Suprapubic skin (tissue), 4 donors: ENCODE data around the gene SYT1. TPM values are rescaled to one million over a fixed set of nuclear protein-coding genes. Genes with fewer than 3 reads are reported as not detected.

ENCODE experiments used
- DNase-seq, 2 donors: peaks; one replicate each; pipeline ENCODE4 v3.0.0-alpha.2; 2019; ENCODE audit warnings: low spot score in 2 of 2
- H3K27ac ChIP-seq: fragments of 200-600 bp; sonication (generic); one replicate; pipeline ENCODE4 v1.5.1; 2019
- H3K27me3 ChIP-seq: fragments of 200-600 bp; sonication (generic); one replicate; pipeline ENCODE4 v1.5.1; 2019
- H3K36me3 ChIP-seq: fragments of 200-600 bp; sonication (generic); one replicate; pipeline ENCODE4 v1.5.1; 2019
- H3K4me1 ChIP-seq: fragments of 200-600 bp; sonication (generic); one replicate; pipeline ENCODE4 v1.5.1; 2019
- H3K4me3 ChIP-seq: fragments of 200-600 bp; sonication (generic); one replicate; pipeline ENCODE4 v1.5.1; 2019; ENCODE audit warnings: mild to moderate bottlenecking
- H3K9me3 ChIP-seq: fragments of 200-600 bp; sonication (generic); one replicate; pipeline ENCODE4 v1.5.1; 2019
- EP300 ChIP-seq: sonication (generic); formaldehyde crosslinking; IDR thresholded peaks from one replicate; pipeline ENCODE4 v1.6.1; 2017; ENCODE audit warnings: antibody characterized with exemption
- POLR2A ChIP-seq, 2 donors: fragments of 450-650 bp; IDR thresholded peaks; one replicate each; pipeline ENCODE4 v1.6.1; 2017; ENCODE audit warnings: antibody characterized with exemption in 2 of 2, mild to moderate bottlenecking in 2 of 2, moderate library complexity in 2 of 2
- POLR2AphosphoS5 ChIP-seq, 3 donors: sonication (generic); formaldehyde crosslinking; IDR thresholded peaks; one replicate each; pipeline ENCODE4 v1.6.1; 2017; ENCODE audit warnings: antibody characterized with exemption in 3 of 3
- WGBS: methylation state at CpG from one replicate; pipeline ENCODE4 v1.1.5; 2018; 5-methylcytosine and 5-hydroxymethylcytosine counted together
- total RNA-seq, 4 donors: library from RNA; depleted of rRNA; stranded (reverse); fragments of >200 nt; gene quantifications; one replicate each; pipeline ENCODE4 v1.1.0, GENCODE V29; 2016
- TF ChIP-seq, protein P1 (sequence below), 2 donors: fragments of 200-600 bp in 1 of 2; fragments of 450-650 bp in 1 of 2; sonication (generic) in 1 of 2; IDR thresholded peaks; one replicate each; pipeline ENCODE4 v1.5.1; 2016 to 2019; ENCODE audit warnings: antibody characterized with exemption in 2 of 2, mild to moderate bottlenecking in 1 of 2, moderate library complexity in 1 of 2

The SYT1 gene
- total RNA-seq, 4 donors from 2014 or later, result 0.15 to 0.31 TPM; not detected in 2

DNA sequence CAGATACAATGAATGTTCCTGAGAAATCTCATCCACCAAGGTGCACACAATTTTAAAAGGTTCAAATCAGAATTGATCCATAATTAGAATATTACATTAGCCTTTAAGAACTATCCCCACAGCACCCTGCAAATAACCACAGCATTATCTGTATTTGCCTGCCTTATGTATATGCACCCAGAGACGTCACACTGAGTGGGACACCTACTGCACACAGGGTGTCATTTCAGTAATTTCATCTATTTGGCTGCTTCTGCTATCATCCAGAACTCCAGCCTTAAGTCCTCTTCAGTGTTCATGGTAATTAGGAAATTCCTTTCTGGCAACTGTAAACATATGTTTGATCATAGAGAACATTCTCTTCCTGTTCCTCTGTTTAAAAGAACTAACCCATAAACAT lies 298.4 kb downstream of the SYT1 start:
- TF ChIP-seq EP300 (no peak), POLR2AphosphoS5 (IDR thresholded peaks at IDR 0.05) (no peak), POLR2A (IDR thresholded peaks at IDR 0.05) (no peak)
- TF ChIP-seq, protein P1, sequence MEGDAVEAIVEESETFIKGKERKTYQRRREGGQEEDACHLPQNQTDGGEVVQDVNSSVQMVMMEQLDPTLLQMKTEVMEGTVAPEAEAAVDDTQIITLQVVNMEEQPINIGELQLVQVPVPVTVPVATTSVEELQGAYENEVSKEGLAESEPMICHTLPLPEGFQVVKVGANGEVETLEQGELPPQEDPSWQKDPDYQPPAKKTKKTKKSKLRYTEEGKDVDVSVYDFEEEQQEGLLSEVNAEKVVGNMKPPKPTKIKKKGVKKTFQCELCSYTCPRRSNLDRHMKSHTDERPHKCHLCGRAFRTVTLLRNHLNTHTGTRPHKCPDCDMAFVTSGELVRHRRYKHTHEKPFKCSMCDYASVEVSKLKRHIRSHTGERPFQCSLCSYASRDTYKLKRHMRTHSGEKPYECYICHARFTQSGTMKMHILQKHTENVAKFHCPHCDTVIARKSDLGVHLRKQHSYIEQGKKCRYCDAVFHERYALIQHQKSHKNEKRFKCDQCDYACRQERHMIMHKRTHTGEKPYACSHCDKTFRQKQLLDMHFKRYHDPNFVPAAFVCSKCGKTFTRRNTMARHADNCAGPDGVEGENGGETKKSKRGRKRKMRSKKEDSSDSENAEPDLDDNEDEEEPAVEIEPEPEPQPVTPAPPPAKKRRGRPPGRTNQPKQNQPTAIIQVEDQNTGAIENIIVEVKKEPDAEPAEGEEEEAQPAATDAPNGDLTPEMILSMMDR (IDR thresholded peaks at IDR 0.05), result no peak
- WGBS, result 90% methylated on average over 1 of the region's 1 CpG
- no peaks in the 10 kb centered on the region for H3K27me3 ChIP-seq
- no peak overlapping the region for H3K4me3 ChIP-seq
- no peaks in the 10 kb centered on the region for H3K4me1 ChIP-seq
- H3K27ac ChIP-seq, result no peak overlapping the region
- H3K36me3 ChIP-seq, result no peaks in the 10 kb centered on the region
- DNase-seq, result no peak
- H3K9me3 ChIP-seq, result no peaks in the 10 kb centered on the region

DNA sequence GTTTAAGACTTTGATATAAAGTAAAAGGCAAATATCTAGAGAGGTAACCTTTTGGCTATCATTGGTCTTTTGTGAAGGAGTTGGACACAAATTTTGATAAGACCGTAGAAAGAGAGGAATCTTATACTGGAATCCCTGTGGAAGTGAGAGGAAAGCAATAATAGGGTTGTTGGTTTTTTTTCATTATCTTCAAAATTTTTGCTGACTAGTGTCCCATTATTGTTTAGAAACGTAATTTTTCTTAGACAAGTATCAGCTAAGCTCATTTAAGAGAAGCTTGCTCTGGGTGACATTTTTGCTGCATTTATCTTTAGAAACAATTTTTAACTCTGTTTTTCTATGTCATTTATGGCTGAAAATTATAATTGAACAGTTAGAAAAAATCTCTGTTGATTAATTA lies 300.3 kb downstream of the SYT1 start:
- TF ChIP-seq POLR2A (IDR thresholded peaks at IDR 0.05) (no peak), POLR2AphosphoS5 (IDR thresholded peaks at IDR 0.05) (no peak), EP300 (no peak)
- TF ChIP-seq, protein P1 (IDR thresholded peaks at IDR 0.05), result no peak
- H3K4me3 ChIP-seq, result no peak overlapping the region
- 83% methylated on average over 2 of the region's 2 CpGs for WGBS
- no peaks in the 10 kb centered on the region for H3K27me3 ChIP-seq
- no peak overlapping the region for H3K27ac ChIP-seq
- no peaks in the 10 kb centered on the region for H3K36me3 ChIP-seq
- H3K4me1 ChIP-seq, result no peaks in the 10 kb centered on the region
- no peaks in the 10 kb centered on the region for H3K9me3 ChIP-seq
- no peak for DNase-seq

DNA sequence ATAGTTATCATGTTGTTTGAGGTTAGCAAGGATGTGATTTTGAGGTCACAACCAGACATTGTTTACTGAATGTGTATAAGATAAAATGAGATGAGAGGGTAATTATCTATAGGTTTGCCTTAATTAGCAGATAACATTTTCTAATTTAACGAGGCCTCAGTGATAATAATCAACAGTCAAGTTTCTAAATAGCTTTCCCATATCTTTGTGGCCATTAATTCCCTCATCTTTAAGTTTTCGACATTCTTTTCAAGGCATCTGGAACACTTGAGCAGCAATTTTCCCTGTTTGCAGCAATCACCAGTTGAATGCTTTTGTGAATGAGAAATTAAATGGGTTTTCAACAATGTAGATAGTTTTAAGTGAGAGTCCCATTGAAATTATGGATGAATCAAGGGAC lies 304.1 kb downstream of the SYT1 start:
- Histone ChIP-seq H3K9me3 (no peaks in the 10 kb centered on the region), H3K4me3 (no peak overlapping the region), H3K27me3 (no peaks in the 10 kb centered on the region), H3K36me3 (no peaks in the 10 kb centered on the region), H3K4me1 (no peaks in the 10 kb centered on the region), H3K27ac (no peak overlapping the region)
- DNase-seq, result no peak
- WGBS, result 87% methylated on average over 2 of the region's 2 CpGs
- TF ChIP-seq POLR2A (IDR thresholded peaks at IDR 0.05), result no peak
- TF ChIP-seq, protein P1 (IDR thresholded peaks at IDR 0.05), result no peak
- TF ChIP-seq EP300, result no peak
- no peak for TF ChIP-seq POLR2AphosphoS5 (IDR thresholded peaks at IDR 0.05)

DNA sequence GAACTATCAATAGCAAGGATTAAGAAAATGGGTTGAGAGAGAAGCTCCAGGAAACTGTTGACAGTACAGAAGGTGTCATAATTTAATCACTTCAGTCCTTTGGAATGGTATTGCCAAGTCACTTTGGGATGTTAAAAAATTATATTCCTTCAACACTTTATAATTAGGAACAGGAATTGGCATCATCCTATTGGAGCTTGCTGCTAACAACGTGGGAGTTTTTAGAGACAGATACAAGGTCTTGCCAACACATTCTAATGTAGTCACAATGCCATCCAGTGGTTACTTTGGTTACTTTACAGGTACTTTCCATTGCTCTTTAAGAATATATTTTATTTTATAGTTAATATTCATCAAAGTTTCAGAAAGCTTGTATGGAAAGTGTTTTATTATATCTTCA lies 310.1 kb downstream of the SYT1 start:
- Histone ChIP-seq H3K9me3 (no peaks in the 10 kb centered on the region), H3K27me3 (no peaks in the 10 kb centered on the region), H3K4me1 (no peaks in the 10 kb centered on the region), H3K36me3 (no peaks in the 10 kb centered on the region), H3K27ac (no peak overlapping the region), H3K4me3 (no peak overlapping the region)
- no peak for DNase-seq
- 5% methylated on average over 1 of the region's 1 CpG for WGBS
- TF ChIP-seq, protein P1 (IDR thresholded peaks at IDR 0.05), result no peak
- no peak for TF ChIP-seq EP300
- no peak for TF ChIP-seq POLR2AphosphoS5 (IDR thresholded peaks at IDR 0.05)
- TF ChIP-seq POLR2A (IDR thresholded peaks at IDR 0.05), result no peak

DNA sequence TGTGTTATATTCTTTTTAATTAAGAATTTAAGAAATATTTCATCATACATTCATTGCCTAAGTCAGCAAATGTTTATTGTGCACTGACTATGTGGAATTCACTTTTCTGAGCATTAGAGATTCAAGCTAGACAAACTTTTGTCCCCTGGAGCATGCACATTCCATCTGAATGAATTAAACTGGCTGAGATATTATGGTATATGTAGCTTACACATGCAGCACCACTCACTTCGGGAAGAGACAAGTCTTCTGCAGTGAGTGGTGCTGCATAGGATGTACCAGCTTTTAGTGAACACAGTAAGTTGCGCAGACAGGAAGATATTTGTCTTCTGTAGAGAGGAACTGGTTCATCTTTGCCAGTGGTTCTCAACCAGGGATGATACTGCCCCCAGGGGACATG lies 318.4 kb downstream of the SYT1 start:
- Histone ChIP-seq H3K27ac (no peak overlapping the region), H3K9me3 (no peaks in the 10 kb centered on the region), H3K4me1 (no peaks in the 10 kb centered on the region), H3K36me3 (no peaks in the 10 kb centered on the region), H3K27me3 (no peaks in the 10 kb centered on the region), H3K4me3 (no peak overlapping the region)
- no peak for DNase-seq
- TF ChIP-seq POLR2A (IDR thresholded peaks at IDR 0.05) (no peak), POLR2AphosphoS5 (IDR thresholded peaks at IDR 0.05) (no peak), EP300 (no peak)
- TF ChIP-seq, protein P1 (IDR thresholded peaks at IDR 0.05), result no peak
- 86% methylated on average over 2 of the region's 2 CpGs for WGBS
